GM12878 (cell line): ENCODE data around the gene WHRN.

Experiments
- EP300 ChIP-seq, 2 experiments: fragments of 150-350 bp in 1 of 2; IDR thresholded peaks; 2 replicates each; pipeline ENCODE4 v1.6.1; 2011 to 2012; ENCODE audit warnings: low read depth in 2 of 2, low read length in 2 of 2, borderline replicate concordance in 1 of 2, improper control_type of control experiment in 1 of 2, inconsistent platforms in 1 of 2; ENCODE audit not compliant: control insufficient read depth in 1 of 2
- EZH2 ChIP-seq: IDR thresholded peaks from 2 replicates; pipeline ENCODE4 v1.6.1; 2012; ENCODE audit warnings: low read depth, mild to moderate bottlenecking, control low read depth, inconsistent platforms, low read length, borderline replicate concordance; ENCODE audit not compliant: control insufficient read depth
- FOXM1 ChIP-seq: IDR thresholded peaks from 2 replicates; pipeline ENCODE4 v1.6.1; 2012; ENCODE audit warnings: low read depth, mild to moderate bottlenecking, inconsistent platforms, low read length, moderate library complexity
- JUNB ChIP-seq: IDR thresholded peaks from 2 replicates; pipeline ENCODE4 v1.6.1; 2016; ENCODE audit warnings: antibody characterized with exemption, mild to moderate bottlenecking
- KDM1A ChIP-seq: fragments of 200-600 bp; sonication (generic); IDR thresholded peaks from 2 replicates; pipeline ENCODE4 v1.6.1; 2016; ENCODE audit warnings: borderline replicate concordance
- MYC ChIP-seq: IDR thresholded peaks from 2 replicates; pipeline ENCODE4 v1.6.1; 2011; ENCODE audit warnings: mild to moderate bottlenecking, low read length, moderate library complexity, inconsistent platforms; ENCODE audit not compliant: insufficient read depth, insufficient replicate concordance, insufficient read length, severe bottlenecking
- PAX5 ChIP-seq: IDR thresholded peaks from 2 replicates; pipeline ENCODE4 v1.6.1; 2011; ENCODE audit warnings: low read depth, low read length, borderline replicate concordance
- POLR2A ChIP-seq: IDR thresholded peaks from 2 replicates; pipeline ENCODE4 v1.6.1; 2011; ENCODE audit warnings: low read depth, mild to moderate bottlenecking, low read length
- POLR2AphosphoS2 ChIP-seq: IDR thresholded peaks from 2 replicates; pipeline ENCODE4 v1.6.1; 2011; ENCODE audit warnings: low read depth, mild to moderate bottlenecking, low read length, improper control_type of control experiment, moderate library complexity
- RBBP5 ChIP-seq: fragments of 200-600 bp; sonication (generic); conservative IDR thresholded peaks from 2 replicates; pipeline ENCODE4 v1.6.1; 2016
- ZBTB33 ChIP-seq: fragments of 450-650 bp; IDR thresholded peaks from 2 replicates; pipeline ENCODE4 v1.6.1; 2017; ENCODE audit warnings: mild to moderate bottlenecking
- ZNF274 ChIP-seq: IDR thresholded peaks from one replicate; pipeline ENCODE4 v1.8.0; 2011; ENCODE audit not compliant: insufficient read length, insufficient read depth
- TF ChIP-seq, protein P1 (sequence below), 3 experiments: IDR thresholded peaks in 2 of 3; conservative IDR thresholded peaks in 1 of 3; 2 replicates each; pipeline ENCODE4 v1.5.1; 2011; ENCODE audit warnings: low read depth in 3 of 3, low read length in 3 of 3, mild to moderate bottlenecking in 3 of 3, control low read depth in 2 of 3, moderate library complexity in 2 of 3, inconsistent platforms in 1 of 3, mixed read lengths in 1 of 3; ENCODE audit not compliant: control insufficient read depth in 2 of 3, insufficient read depth in 1 of 3; ENCODE audit errors: extremely low read depth in 1 of 3

DNA sequence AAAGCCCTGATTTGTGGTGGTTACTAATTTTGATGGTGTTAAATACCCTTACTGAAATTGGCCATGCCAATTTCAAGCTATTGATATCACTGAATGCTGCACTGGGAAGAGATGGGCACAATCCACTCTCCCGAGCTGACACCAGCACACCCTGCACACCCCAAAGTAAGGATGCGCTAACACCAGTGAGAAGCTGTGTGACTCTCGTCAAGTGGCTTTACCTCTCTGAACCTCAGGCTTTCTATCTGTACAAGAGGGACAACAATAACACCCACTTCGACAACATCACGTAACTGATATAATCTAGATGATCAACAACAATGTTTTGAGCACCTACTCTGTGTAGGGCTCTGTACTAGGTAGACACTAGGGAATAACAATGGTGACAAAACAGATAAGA is 109.5 kb downstream of the WHRN start:
- TF ChIP-seq MYC (no peak), RBBP5 (no peak), POLR2A (no peak), JUNB (no peak), EZH2 (no peak), POLR2AphosphoS2 (no peak), KDM1A (no peak), EP300 (IDR thresholded peaks at IDR 0.05; ENCODE audit: borderline replicate concordance in 1 of 2, control insufficient read depth in 1 of 2, low read depth in 2 of 2, low read length in 2 of 2) (no peak), ZNF274 (no peak), PAX5 (no peak), FOXM1 (no peak), ZBTB33 (no peak)
- TF ChIP-seq, protein P1, sequence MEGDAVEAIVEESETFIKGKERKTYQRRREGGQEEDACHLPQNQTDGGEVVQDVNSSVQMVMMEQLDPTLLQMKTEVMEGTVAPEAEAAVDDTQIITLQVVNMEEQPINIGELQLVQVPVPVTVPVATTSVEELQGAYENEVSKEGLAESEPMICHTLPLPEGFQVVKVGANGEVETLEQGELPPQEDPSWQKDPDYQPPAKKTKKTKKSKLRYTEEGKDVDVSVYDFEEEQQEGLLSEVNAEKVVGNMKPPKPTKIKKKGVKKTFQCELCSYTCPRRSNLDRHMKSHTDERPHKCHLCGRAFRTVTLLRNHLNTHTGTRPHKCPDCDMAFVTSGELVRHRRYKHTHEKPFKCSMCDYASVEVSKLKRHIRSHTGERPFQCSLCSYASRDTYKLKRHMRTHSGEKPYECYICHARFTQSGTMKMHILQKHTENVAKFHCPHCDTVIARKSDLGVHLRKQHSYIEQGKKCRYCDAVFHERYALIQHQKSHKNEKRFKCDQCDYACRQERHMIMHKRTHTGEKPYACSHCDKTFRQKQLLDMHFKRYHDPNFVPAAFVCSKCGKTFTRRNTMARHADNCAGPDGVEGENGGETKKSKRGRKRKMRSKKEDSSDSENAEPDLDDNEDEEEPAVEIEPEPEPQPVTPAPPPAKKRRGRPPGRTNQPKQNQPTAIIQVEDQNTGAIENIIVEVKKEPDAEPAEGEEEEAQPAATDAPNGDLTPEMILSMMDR (IDR thresholded peaks at IDR 0.05 in 2 of 3, conservative IDR thresholded peaks at IDR 0.05 in 1 of 3; ENCODE audit: control insufficient read depth in 2 of 3, extremely low read depth in 1 of 3, insufficient read depth in 1 of 3, low read depth in 3 of 3, low read length in 3 of 3) = no peak
